Kidney (tissue), 14 donors: ENCODE measurements around the gene CDC40. TPM values are rescaled to one million over a fixed set of nuclear protein-coding genes. Genes with fewer than 3 reads are reported as not detected.
"Not testable (repeated sequence)": the region's sequence is repeated elsewhere in the genome, so short reads cannot be mapped to it uniquely, and the experiment has no call there.

Experiments used
- DNase-seq, 5 donors: peaks; one replicate each; pipeline ENCODE4 v3.0.0-alpha.2; 2013 to 2020
- FAIRE-seq: peaks from 2 replicates; lab custom pipeline; 2012; peaks lifted over from hg19 to GRCh38; lab: Jason Lieb, UNC
- H3K27ac ChIP-seq, 2 donors: one replicate each; pipeline ENCODE4 v1.7.0; 2013; ENCODE audit warnings: low read depth in 2 of 2, low read length in 2 of 2, inconsistent platforms in 1 of 2
- H3K27me3 ChIP-seq: one replicate; pipeline ENCODE4 v1.7.1; 2013; ENCODE audit warnings: low read length, inconsistent platforms; ENCODE audit not compliant: control insufficient read depth, insufficient read depth
- H3K36me3 ChIP-seq, 3 donors: one replicate each; pipeline versions ENCODE4 v1.7.0 to v1.7.1; 2013; ENCODE audit warnings: low read length in 3 of 3, control low read depth in 1 of 3, inconsistent platforms in 1 of 3; ENCODE audit not compliant: insufficient read depth in 3 of 3, control insufficient read depth in 2 of 3
- H3K4me1 ChIP-seq, 3 donors: one replicate each; pipeline versions ENCODE4 v1.7.0 to v1.7.1; 2013; ENCODE audit warnings: low read length in 3 of 3, inconsistent platforms in 1 of 3, low read depth in 1 of 3; ENCODE audit not compliant: control insufficient read depth in 2 of 3, insufficient read depth in 2 of 3
- H3K4me3 ChIP-seq, 3 donors: one replicate each; pipeline versions ENCODE4 v1.7.0 to v1.8.1; 2013; ENCODE audit warnings: low read length in 3 of 3, control low read depth in 1 of 3, inconsistent platforms in 1 of 3
- H3K9ac ChIP-seq, 3 donors: one replicate each; pipeline versions ENCODE4 v1.7.0 to v1.7.1; 2013; ENCODE audit warnings: low read length in 3 of 3, control low read depth in 1 of 3, inconsistent platforms in 1 of 3
- H3K9me3 ChIP-seq, 3 donors: one replicate each; pipeline versions ENCODE4 v1.7.0 to v1.7.1; 2013; ENCODE audit warnings: low read length in 3 of 3, control low read depth in 1 of 3, inconsistent platforms in 1 of 3; ENCODE audit not compliant: control insufficient read depth in 2 of 3, insufficient read depth in 1 of 3
- intact Hi-C: fragments of 100-400 bp; cut with DNase I; formaldehyde crosslinking; loops from one replicate; pipeline ENCODE4 v1.11.1; 2022
- polyA plus RNA-seq: library from polyadenylated mRNA; stranded (reverse); fragments of 350-450 nt; fragmentation: Illumina TruSeq; extraction: RNeasy Lipid Tissue Mini Kit (QIAGEN cat#74804); gene quantifications from one replicate; pipeline ENCODE4 v1.2.3, GENCODE V29; 2014; ENCODE audit warnings: low read depth, low replicate concordance; ENCODE audit not compliant: insufficient read depth
- total RNA-seq: library from RNA; stranded (reverse); fragmentation: NEBNext Ultra II Directional; extraction: Animal tissue kit (Norgen Biotek cat#: 25700); gene quantifications from one replicate; pipeline ENCODE4 v1.2.1, GENCODE V29; 2021
- TF ChIP-seq, protein P1 (sequence below): IDR thresholded peaks from 3 replicates; pipeline ENCODE4 v1.5.1; 2012; ENCODE audit warnings: mild to moderate bottlenecking, moderate library complexity, borderline replicate concordance; ENCODE audit not compliant: insufficient read depth; ENCODE audit errors: extremely low read depth
- donor health status: control.
- donor health status: control.
- donor health status: control.
- donor health status: control.
- donor health status: control.
- donor health status: DM: yes; HTN: yes; CAD: no.
- donor health status: Normal renal cell carcinoma (clear cell type).

Gene CDC40
- total and polyA plus RNA-seq, 2 donors from 2014 or later = 10.9 to 24.6 TPM

DNA sequence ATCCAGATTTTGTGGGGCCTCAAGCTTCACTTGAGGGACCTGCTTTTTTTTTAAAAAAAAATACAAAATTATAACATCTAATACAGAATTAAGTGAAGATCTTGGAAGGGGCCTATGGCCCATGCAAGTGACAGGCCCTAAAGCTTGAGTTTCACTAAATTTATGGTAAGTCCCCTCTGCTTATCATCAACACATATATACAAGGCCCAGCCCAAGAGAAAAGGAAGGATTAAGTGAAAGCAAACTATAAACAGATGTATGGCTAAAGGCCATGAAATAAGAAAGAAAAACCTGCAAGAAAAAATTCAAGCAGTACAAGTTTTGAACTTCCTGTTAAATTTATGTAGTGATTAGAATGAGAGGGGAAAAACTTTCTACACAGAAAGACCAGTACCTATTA is 86.8 kb downstream of the CDC40 start:
- Histone ChIP-seq H3K9ac (no peak overlapping the region), H3K4me1 (no peaks in the 10 kb centered on the region), H3K4me3 (no peak overlapping the region), H3K27me3 (no peaks in the 10 kb centered on the region), H3K36me3 (no peaks in the 10 kb centered on the region), H3K27ac (no peak overlapping the region), H3K9me3 (no peaks in the 10 kb centered on the region)
- TF ChIP-seq, protein P1, sequence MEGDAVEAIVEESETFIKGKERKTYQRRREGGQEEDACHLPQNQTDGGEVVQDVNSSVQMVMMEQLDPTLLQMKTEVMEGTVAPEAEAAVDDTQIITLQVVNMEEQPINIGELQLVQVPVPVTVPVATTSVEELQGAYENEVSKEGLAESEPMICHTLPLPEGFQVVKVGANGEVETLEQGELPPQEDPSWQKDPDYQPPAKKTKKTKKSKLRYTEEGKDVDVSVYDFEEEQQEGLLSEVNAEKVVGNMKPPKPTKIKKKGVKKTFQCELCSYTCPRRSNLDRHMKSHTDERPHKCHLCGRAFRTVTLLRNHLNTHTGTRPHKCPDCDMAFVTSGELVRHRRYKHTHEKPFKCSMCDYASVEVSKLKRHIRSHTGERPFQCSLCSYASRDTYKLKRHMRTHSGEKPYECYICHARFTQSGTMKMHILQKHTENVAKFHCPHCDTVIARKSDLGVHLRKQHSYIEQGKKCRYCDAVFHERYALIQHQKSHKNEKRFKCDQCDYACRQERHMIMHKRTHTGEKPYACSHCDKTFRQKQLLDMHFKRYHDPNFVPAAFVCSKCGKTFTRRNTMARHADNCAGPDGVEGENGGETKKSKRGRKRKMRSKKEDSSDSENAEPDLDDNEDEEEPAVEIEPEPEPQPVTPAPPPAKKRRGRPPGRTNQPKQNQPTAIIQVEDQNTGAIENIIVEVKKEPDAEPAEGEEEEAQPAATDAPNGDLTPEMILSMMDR = no peak
- FAIRE-seq (no peak), DNase-seq (peak in 1 of 5 donors; percentile 13)
- intact Hi-C loops = no loop called here

DNA sequence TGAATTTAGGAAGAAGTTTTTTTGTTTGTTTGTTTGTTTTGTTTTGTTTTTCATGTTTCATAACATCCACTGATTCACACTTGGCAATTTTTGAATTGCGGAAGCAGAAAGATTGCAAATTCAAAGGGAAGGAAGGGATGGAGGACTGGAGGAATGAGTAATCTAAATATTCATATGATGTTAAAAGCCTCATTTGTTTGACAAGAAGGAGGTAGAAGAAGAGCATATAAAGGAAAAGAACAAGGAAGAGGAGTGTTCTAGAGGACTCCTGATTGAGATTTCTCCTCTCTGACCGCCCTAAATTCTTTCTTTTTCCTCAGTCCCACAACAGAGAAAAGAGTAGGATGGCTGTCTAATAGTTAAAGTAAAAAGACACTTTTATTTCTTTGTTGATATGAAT is 89.4 kb downstream of the CDC40 start:
- Histone ChIP-seq H3K9ac (no peak overlapping the region), H3K36me3 (no peaks in the 10 kb centered on the region), H3K4me3 (no peak overlapping the region), H3K9me3 (no peaks in the 10 kb centered on the region), H3K27me3 (no peaks in the 10 kb centered on the region), H3K4me1 (no peaks in the 10 kb centered on the region), H3K27ac (no peak overlapping the region)
- intact Hi-C loops = no loop called here
- no peak for DNase-seq
- no peak for FAIRE-seq
- TF ChIP-seq, protein P1 = no peak

DNA sequence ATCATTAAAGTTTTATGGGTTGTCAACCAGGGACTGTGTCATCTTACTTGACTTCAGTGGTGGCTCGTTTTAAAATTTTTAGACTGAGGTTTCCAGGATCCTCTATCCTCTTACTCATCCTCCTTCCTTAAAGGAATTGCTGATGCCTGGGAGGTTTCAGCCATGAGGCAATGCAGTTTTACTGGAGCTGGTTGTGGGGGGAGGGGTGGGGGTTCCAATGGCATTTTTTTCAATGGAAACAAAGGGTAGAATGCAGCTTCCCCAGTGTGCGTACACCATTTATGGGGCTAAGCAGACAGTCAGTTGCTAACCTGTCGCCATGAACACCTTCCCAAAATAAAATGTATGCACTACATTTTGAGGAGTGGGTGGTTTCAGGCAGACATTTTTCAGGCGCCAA is 89.9 kb downstream of the CDC40 start:
- H3K9ac ChIP-seq = no peak overlapping the region
- H3K4me1 ChIP-seq = no peaks in the 10 kb centered on the region
- FAIRE-seq = no peak
- H3K27ac ChIP-seq = no peak overlapping the region
- H3K4me3 ChIP-seq = no peak overlapping the region
- no peaks in the 10 kb centered on the region for H3K36me3 ChIP-seq
- TF ChIP-seq, protein P1 = no peak
- no peaks in the 10 kb centered on the region for H3K9me3 ChIP-seq
- no peak for DNase-seq
- intact Hi-C loops = no loop called here
- no peaks in the 10 kb centered on the region for H3K27me3 ChIP-seq

DNA sequence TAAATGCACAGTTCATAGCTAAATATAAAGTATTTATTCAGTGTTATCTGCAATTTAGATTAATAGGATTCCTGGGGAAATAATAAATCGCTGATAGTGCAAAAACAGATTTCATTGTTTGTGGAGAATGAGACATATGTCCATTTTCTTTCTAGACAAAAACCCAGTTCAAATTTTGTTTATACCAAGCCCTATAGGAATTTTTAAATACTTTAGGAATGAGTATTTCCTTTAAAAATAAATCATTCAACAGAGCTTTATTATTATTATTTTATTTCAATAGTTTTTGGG is 91.5 kb downstream of the CDC40 start:
- TF ChIP-seq, protein P1 = no peak
- DNase-seq = no peak
- Histone ChIP-seq H3K27ac (no peak overlapping the region), H3K4me1 (no peaks in the 10 kb centered on the region), H3K27me3 (no peaks in the 10 kb centered on the region), H3K36me3 (no peaks in the 10 kb centered on the region), H3K4me3 (no peak overlapping the region), H3K9ac (no peak overlapping the region), H3K9me3 (no peaks in the 10 kb centered on the region)
- FAIRE-seq = no peak
- intact Hi-C loops = no loop called here

DNA sequence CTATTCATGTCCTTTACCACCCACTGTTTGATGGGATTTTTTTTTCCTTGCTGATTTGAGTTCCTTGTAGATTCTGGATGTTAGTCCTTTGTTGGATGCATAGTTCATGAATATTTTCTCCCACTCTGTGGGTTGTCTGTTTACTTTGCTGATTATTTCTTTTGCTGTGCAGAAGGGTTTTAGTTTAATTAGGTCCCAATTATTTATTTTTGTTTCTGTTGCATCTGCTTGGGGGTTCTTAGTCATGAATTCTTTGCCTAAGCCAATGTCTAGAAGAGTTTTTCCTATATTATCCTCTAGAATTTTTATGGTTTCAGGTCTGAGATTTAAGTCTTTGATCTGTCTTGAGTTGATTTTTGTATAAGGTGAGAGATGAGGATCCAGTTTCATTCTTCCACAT is 92.6 kb downstream of the CDC40 start:
- H3K36me3 ChIP-seq, H3K27ac ChIP-seq, intact Hi-C loops, H3K4me1 ChIP-seq, H3K4me3 ChIP-seq, H3K27me3 ChIP-seq, DNase-seq, FAIRE-seq, H3K9ac ChIP-seq, H3K9me3 ChIP-seq: not testable (repeated sequence)
